ENCODE data around the gene PM20D2.

Gene PM20D2

DNA sequence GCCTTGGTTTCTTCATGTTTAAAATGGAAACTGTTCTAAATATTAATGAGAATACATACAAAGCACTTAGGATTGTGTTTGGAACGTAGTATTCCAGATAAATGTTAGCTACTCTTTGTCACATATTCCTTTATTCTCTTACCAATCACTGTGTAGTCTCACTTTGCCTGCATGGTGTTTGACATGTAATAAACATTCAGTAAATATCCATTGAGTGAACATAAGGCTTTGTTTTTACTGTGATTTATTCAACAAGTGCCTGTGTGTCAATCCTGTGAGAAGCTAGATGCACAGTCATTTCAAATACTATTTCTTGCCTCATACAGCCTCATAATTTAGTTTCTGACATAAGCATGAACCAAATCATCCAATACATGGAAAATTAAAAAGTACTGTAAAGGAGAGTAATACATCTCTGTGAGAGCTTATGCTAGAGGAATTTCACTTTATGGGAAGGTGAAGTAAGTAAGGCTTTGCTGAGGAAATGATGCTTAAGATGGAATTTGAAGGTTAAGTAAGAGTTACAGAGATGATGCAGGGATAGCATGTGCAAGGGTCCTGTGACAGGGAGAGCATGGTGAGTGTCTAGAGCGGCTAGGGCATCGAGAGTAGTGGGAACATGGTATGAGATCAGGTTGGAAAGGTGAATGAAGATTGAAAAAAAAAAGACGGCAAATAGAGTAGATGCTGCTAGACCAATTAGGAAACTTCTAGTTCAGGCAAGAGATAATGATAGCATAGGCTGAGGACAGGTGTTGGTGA is 14.7 kb downstream of the PM20D2 start:
- no peak for ATAC-seq
- TF ChIP-seq, protein P1, sequence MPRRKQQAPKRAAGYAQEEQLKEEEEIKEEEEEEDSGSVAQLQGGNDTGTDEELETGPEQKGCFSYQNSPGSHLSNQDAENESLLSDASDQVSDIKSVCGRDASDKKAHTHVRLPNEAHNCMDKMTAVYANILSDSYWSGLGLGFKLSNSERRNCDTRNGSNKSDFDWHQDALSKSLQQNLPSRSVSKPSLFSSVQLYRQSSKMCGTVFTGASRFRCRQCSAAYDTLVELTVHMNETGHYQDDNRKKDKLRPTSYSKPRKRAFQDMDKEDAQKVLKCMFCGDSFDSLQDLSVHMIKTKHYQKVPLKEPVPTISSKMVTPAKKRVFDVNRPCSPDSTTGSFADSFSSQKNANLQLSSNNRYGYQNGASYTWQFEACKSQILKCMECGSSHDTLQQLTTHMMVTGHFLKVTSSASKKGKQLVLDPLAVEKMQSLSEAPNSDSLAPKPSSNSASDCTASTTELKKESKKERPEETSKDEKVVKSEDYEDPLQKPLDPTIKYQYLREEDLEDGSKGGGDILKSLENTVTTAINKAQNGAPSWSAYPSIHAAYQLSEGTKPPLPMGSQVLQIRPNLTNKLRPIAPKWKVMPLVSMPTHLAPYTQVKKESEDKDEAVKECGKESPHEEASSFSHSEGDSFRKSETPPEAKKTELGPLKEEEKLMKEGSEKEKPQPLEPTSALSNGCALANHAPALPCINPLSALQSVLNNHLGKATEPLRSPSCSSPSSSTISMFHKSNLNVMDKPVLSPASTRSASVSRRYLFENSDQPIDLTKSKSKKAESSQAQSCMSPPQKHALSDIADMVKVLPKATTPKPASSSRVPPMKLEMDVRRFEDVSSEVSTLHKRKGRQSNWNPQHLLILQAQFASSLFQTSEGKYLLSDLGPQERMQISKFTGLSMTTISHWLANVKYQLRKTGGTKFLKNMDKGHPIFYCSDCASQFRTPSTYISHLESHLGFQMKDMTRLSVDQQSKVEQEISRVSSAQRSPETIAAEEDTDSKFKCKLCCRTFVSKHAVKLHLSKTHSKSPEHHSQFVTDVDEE (CRISPR knock-in tag; IDR thresholded peaks at IDR 0.05): no peak
- no peak for TF ChIP-seq ESRRG (CRISPR knock-in tag; IDR thresholded peaks at IDR 0.05)

DNA sequence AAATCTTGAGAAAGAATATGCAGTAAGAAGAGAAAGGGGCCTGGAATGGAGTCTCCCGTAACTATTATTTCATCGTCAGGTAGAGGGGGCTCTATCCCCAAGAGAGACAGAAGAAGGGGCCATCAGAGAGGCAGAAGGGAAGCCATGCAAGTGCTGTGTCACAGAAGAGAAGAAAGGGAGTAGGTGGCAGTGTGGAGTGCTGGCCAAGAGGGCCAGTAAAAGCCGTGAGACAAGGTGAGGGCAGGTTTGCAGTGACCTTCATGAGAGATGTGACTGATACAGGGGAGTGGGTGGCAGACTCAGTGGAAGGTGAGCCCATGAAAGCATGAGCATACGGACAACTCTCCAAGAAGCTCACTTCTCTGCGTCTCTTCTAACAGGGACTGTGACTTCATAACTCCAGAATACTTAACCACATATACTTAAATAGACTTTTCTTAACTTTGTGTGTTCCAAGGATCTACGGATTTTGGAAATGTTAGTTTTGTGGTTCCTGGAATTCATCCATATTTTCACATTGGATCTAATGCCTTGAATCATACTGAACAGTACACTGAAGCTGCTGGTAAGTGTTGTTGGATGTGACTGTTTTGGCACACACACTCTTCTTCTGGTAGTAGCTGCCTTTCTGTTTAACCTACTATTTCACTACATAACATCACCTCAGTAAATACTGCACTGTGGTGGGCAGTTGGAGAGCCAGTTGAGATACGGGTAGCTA is 15.6 kb downstream of the PM20D2 start:
- TF ChIP-seq OSR1 (CRISPR knock-in tag; IDR thresholded peaks at IDR 0.05): no peak
- TF ChIP-seq CREB5 (CRISPR knock-in tag; IDR thresholded peaks at IDR 0.05; ENCODE audit: low read depth): no peak
- no peak for TF ChIP-seq TCF4 (CRISPR knock-in tag; IDR thresholded peaks at IDR 0.05; ENCODE audit: borderline replicate concordance)
- no peak for TF ChIP-seq GLIS3 (CRISPR knock-in tag; IDR thresholded peaks at IDR 0.05)
- no peak for TF ChIP-seq POU6F1 (CRISPR knock-in tag; IDR thresholded peaks at IDR 0.05; ENCODE audit: borderline replicate concordance, low read depth)
- no peak for TF ChIP-seq ZNF8 (CRISPR knock-in tag; IDR thresholded peaks at IDR 0.05)
- TF ChIP-seq SNAI2 (CRISPR knock-in tag; IDR thresholded peaks at IDR 0.05): no peak
- TF ChIP-seq ZFP3 (CRISPR knock-in tag; IDR thresholded peaks at IDR 0.05): no peak
- TF ChIP-seq ZFP30 (CRISPR knock-in tag; IDR thresholded peaks at IDR 0.05): no peak
- TF ChIP-seq, protein P1 (CRISPR knock-in tag; IDR thresholded peaks at IDR 0.05): no peak
- no peak for TF ChIP-seq TOX (CRISPR knock-in tag; IDR thresholded peaks at IDR 0.05; ENCODE audit: borderline replicate concordance)
- TF ChIP-seq BACH2 (CRISPR knock-in tag; IDR thresholded peaks at IDR 0.05; ENCODE audit: borderline replicate concordance): no peak
- no peak for TF ChIP-seq ARNTL (CRISPR knock-in tag; IDR thresholded peaks at IDR 0.05; ENCODE audit: borderline replicate concordance, low read depth)
- TF ChIP-seq, protein P2, sequence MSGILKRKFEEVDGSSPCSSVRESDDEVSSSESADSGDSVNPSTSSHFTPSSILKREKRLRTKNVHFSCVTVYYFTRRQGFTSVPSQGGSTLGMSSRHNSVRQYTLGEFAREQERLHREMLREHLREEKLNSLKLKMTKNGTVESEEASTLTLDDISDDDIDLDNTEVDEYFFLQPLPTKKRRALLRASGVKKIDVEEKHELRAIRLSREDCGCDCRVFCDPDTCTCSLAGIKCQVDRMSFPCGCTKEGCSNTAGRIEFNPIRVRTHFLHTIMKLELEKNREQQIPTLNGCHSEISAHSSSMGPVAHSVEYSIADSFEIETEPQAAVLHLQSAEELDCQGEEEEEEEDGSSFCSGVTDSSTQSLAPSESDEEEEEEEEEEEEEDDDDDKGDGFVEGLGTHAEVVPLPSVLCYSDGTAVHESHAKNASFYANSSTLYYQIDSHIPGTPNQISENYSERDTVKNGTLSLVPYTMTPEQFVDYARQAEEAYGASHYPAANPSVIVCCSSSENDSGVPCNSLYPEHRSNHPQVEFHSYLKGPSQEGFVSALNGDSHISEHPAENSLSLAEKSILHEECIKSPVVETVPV (CRISPR knock-in tag; IDR thresholded peaks at IDR 0.05): no peak
- TF ChIP-seq PPARA (CRISPR knock-in tag; IDR thresholded peaks at IDR 0.05; ENCODE audit: borderline replicate concordance): no peak
- TF ChIP-seq ZNF70 (CRISPR knock-in tag; IDR thresholded peaks at IDR 0.05): no peak
- TF ChIP-seq ESRRG (CRISPR knock-in tag; IDR thresholded peaks at IDR 0.05): no peak
- no peak for TF ChIP-seq PATZ1 (CRISPR knock-in tag; IDR thresholded peaks at IDR 0.05; ENCODE audit: borderline replicate concordance)
- no peak for TF ChIP-seq CSDC2 (CRISPR knock-in tag; IDR thresholded peaks at IDR 0.05)
- no peak for ATAC-seq

Measured in SK-N-SH treated with all-trans-retinoic acid at 6 μM for 48 hours (cell line).